Measurements from ENCODE around the gene VMAC. TPM values are rescaled to one million over a fixed set of nuclear protein-coding genes. Genes with fewer than 3 reads are reported as not detected.

The VMAC gene
- total RNA-seq, 2 donors from 2014 or later = 5.9 TPM

DNA sequence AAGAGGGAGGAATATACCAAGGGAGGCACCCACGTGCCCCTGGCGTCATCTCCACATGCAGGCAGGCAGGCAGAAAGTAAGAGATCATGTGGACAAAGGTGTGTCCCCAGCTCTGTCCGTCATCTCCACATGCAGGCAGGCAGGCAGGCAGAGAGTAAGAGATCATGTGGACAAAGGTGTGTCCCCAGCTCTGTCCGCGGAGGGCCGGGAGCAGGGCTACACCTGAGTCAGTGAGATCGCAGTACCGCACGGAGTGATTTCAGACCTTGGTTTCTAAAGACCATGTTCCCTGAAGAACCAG lies 31.6 kb downstream of the VMAC start:
- Mint-ChIP-seq H3K27me3 (ENCODE audit: insufficient read depth) (no peaks in the 10 kb centered on the region), H3K27ac (no peak overlapping the region), H3K9me3 (no peaks in the 10 kb centered on the region), H3K4me1 (no peaks in the 10 kb centered on the region), H3K4me3 (no peak overlapping the region), H3K36me3 (ENCODE audit: low read depth) (peaks cover 70% of the 10 kb centered on the region)
- DNase-seq = no peak
- Histone ChIP-seq H3K9me3 (ENCODE audit: control insufficient read depth, low read length) (no peaks in the 10 kb centered on the region), H3K27me3 (ENCODE audit: control insufficient read depth, insufficient read depth, low read length, poor library complexity, severe bottlenecking) (no peaks in the 10 kb centered on the region), H3K36me3 (ENCODE audit: control insufficient read depth, insufficient read depth, low read length) (peaks cover 63% of the 10 kb centered on the region), H3K27ac (ENCODE audit: low read depth, low read length) (no peak overlapping the region), H3K9ac (ENCODE audit: extremely low read depth, low read length, poor library complexity, severe bottlenecking) (no peak overlapping the region), H3K4me1 (ENCODE audit: control insufficient read depth, insufficient read depth, low read length) (no peaks in the 10 kb centered on the region), H3K4me3 (ENCODE audit: low read length) (no peak overlapping the region)
- 95 to 98% methylated on average over 9 of the region's 9 CpGs for WGBS, 2 experiments (ENCODE audit: insufficient coverage in 1 of 2, insufficient read length in 1 of 2)
- TF ChIP-seq, protein P1, sequence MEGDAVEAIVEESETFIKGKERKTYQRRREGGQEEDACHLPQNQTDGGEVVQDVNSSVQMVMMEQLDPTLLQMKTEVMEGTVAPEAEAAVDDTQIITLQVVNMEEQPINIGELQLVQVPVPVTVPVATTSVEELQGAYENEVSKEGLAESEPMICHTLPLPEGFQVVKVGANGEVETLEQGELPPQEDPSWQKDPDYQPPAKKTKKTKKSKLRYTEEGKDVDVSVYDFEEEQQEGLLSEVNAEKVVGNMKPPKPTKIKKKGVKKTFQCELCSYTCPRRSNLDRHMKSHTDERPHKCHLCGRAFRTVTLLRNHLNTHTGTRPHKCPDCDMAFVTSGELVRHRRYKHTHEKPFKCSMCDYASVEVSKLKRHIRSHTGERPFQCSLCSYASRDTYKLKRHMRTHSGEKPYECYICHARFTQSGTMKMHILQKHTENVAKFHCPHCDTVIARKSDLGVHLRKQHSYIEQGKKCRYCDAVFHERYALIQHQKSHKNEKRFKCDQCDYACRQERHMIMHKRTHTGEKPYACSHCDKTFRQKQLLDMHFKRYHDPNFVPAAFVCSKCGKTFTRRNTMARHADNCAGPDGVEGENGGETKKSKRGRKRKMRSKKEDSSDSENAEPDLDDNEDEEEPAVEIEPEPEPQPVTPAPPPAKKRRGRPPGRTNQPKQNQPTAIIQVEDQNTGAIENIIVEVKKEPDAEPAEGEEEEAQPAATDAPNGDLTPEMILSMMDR (conservative IDR thresholded peaks at IDR 0.05) = no peak

DNA sequence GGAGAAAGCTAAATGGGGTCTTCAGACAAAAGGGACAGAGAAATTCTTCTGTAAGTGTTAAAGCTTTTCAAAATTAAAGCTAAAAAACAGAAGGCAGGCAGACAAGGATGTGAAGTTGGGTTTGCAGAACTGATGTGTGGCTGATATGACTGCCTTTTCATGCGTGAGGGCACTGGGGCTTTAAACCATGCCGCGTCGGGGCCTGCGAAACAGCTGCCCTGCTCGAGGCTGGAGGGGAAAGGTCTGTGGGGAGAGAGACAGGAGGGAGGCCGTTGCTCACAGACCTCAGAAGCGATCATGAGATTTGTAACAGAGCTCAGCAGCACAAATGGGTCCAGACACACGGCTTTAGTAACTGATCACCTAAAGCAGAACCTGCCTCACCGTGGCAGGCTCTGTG lies 32.9 kb downstream of the VMAC start:
- no peaks in the 10 kb centered on the region for H3K4me1 Mint-ChIP-seq
- H3K4me3 Mint-ChIP-seq = no peak overlapping the region

DNA sequence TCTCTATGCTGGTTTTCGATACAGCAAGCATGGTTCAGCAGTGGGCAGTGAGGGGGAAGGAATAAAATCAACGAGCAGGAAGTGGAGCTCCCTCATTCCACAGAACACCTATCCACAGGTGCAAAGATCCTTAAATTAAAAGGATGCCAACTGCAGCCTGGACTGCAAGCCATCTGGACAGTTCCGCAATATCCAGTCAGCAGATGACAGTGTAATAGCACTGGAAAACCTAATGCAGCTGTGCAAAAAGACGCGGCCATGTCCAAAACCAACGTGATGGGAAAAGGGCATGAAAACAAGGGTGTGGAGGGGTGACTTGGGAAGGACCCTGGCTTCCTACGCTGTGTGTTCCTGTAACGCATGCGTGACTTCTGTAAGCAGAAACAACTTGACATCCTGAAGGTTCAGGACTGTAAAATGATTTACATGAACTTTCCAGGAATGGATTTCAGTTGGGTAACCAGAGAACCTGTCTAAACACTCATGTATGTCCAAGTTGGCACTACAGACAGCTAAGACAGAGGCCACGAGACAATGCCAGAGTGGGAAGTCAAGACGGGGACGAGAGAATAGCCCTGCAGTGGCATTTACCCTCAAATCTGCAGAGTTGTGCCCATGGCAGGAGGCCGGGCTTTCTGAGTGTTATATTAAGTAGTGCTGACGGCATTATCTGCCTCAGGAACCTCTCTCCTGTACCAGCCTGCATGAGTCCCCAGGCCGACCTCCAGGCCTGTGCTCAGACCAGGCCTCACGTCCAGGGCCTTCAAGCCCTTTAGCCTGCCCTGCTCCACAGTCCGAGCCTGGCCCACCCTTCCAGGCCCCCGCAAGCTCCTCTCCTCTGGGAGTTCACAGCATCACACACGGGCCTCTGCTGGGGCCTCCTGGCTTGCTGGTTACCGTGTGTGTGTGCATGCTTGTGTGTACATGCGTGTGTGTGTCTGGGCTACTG lies 35.9 kb downstream of the VMAC start:
- no peaks in the 10 kb centered on the region for H3K4me1 ChIP-seq (ENCODE audit: control insufficient read depth, insufficient read depth, low read length)
- 93 to 97% methylated on average over 12 to 21 of the region's 21 CpGs for WGBS, 2 experiments (ENCODE audit: insufficient coverage in 1 of 2, insufficient read length in 1 of 2)
- H3K4me3 Mint-ChIP-seq = no peak overlapping the region
- DNase-seq = no peak
- TF ChIP-seq, protein P1 (conservative IDR thresholded peaks at IDR 0.05) = no peak
- no peaks in the 10 kb centered on the region for H3K4me1 Mint-ChIP-seq
- H3K9me3 Mint-ChIP-seq = no peaks in the 10 kb centered on the region
- H3K9me3 ChIP-seq (ENCODE audit: control insufficient read depth, low read length) = no peaks in the 10 kb centered on the region
- no peaks in the 10 kb centered on the region for H3K27me3 ChIP-seq (ENCODE audit: control insufficient read depth, insufficient read depth, low read length, poor library complexity, severe bottlenecking)
- H3K4me3 ChIP-seq (ENCODE audit: low read length) = no peak overlapping the region
- no peak overlapping the region for H3K9ac ChIP-seq (ENCODE audit: extremely low read depth, low read length, poor library complexity, severe bottlenecking)
- peaks cover 47% of the 10 kb centered on the region for H3K36me3 ChIP-seq (ENCODE audit: control insufficient read depth, insufficient read depth, low read length)
- H3K27ac ChIP-seq (ENCODE audit: low read depth, low read length) = no peak overlapping the region
- H3K36me3 Mint-ChIP-seq (ENCODE audit: low read depth) = peaks cover 57% of the 10 kb centered on the region
- no peaks in the 10 kb centered on the region for H3K27me3 Mint-ChIP-seq (ENCODE audit: insufficient read depth)
- H3K27ac Mint-ChIP-seq = no peak overlapping the region

More for the DNA sequence above, 32.9 kb downstream of the VMAC start:
- 87 to 93% methylated on average over 6 to 10 of the region's 10 CpGs for WGBS, 2 experiments (ENCODE audit: insufficient coverage in 1 of 2, insufficient read length in 1 of 2)
- peaks cover 69% of the 10 kb centered on the region for H3K36me3 Mint-ChIP-seq (ENCODE audit: low read depth)
- H3K9me3 Mint-ChIP-seq = no peaks in the 10 kb centered on the region
- TF ChIP-seq, protein P1 (conservative IDR thresholded peaks at IDR 0.05) = no peak
- Histone ChIP-seq H3K27me3 (ENCODE audit: control insufficient read depth, insufficient read depth, low read length, poor library complexity, severe bottlenecking) (no peaks in the 10 kb centered on the region), H3K4me1 (ENCODE audit: control insufficient read depth, insufficient read depth, low read length) (no peaks in the 10 kb centered on the region), H3K36me3 (ENCODE audit: control insufficient read depth, insufficient read depth, low read length) (peaks cover 58% of the 10 kb centered on the region), H3K4me3 (ENCODE audit: low read length) (no peak overlapping the region), H3K9ac (ENCODE audit: extremely low read depth, low read length, poor library complexity, severe bottlenecking) (no peak overlapping the region), H3K9me3 (ENCODE audit: control insufficient read depth, low read length) (no peaks in the 10 kb centered on the region), H3K27ac (ENCODE audit: low read depth, low read length) (no peak overlapping the region)
- no peak overlapping the region for H3K27ac Mint-ChIP-seq
- DNase-seq = no peak
- no peaks in the 10 kb centered on the region for H3K27me3 Mint-ChIP-seq (ENCODE audit: insufficient read depth)
